Activated CD4-positive, alpha-beta T cell treated with anti-CD3 and anti-CD28 coated beads, Interleukin-2, Interleukin-4, amounts not matched to agents 100 ng/mL and 50 ng/mL, durations not matched to agents 16 hours and 8 hours (primary cell): ENCODE results near the gene SSX4B.
"Not testable (repeated sequence)": the region's sequence is repeated elsewhere in the genome, so short reads cannot be mapped to it uniquely, and the experiment has no call there.

Experiments
- DNase-seq: peaks from one replicate; pipeline ENCODE4 v3.0.0-alpha.2; 2020; ENCODE audit warnings: low spot score

Gene SSX4B, protein sequence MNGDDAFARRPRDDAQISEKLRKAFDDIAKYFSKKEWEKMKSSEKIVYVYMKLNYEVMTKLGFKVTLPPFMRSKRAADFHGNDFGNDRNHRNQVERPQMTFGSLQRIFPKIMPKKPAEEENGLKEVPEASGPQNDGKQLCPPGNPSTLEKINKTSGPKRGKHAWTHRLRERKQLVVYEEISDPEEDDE

DNA sequence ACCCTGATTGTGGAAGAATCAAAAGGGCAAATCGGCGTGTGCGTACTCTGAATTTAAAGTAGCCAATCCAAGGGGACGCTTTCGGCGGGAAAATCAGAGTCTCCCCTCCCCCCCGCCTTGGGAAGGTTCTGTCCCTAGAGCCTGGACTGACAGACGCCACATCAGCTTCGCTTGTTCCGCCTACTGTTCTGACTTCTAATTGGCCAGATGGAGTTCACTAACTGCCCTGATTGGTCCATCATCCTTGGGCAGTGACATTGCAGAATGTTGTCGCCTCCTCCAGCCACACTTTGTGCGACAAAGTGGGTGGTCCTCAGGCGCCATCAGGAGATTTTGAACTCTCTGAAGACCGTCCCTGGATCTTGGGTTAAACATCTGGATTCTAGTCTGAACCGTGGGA, at the start of gene SSX4B:
SSX4B (minus strand) TSS at position 101 of the 400 bp plus-strand sequence. CDS start 588 bp downstream, outside the sequence.
- not testable (repeated sequence) for DNase-seq

DNA sequence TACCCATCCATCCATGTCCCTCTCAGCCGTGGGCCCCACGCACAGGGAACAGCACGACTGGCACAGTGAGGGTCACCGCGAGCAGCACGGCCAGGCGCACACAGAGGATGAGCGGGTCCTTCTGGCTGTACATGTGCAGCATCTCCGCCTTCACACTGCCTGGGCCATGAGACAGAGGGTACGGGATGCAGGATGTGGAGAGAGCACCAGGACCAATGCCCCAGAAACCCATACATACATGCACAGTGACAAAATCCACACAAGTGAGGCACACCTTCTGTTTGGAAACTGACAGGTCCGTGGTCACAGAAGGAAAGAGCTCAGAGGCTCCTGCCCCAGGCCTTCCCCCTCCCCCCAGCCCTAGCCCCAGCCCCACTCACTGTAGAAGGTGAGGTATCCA, 48.8 kb upstream of the SSX4B start:
- no peak for DNase-seq

DNA sequence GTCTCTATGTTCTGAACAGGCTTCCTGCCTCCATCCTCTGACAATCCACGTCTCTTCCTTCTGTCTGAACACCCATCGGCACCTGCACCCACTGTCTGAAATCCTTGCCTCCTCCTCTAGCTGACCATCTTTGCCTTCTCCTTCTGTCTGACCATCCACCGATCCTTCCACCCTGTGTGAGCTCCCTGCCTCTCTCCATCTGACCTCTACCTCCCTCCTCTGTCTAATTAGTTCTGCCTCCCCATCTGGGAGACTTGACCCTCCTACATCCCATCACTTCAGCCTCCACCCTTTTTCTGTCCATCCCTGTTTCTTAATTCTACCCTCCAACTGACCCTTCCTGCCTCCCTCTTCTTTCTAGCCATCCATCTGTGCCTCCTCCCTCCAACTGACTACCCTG, 48.3 kb upstream of the SSX4B start:
- no peak for DNase-seq

DNA sequence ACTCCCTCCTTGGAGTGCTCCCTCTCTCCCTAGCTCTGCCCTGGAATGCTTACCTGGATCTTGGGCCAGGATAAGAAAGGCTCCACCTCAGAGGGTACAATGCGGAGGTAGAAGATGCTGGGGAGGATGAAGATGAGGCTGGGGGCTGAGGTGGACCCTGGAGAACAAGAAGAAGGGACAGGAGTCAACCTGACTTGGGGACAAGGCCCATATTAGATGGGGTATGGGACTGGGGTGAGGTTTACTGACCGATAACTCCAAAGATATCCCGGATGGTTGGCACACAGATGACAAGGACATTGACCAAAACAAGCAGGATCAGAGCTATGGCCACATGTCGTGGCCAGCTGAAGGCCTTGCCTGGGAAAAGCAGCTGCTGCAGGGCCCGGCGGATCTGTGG, 47.7 kb upstream of the SSX4B start:
- DNase-seq: no peak

DNA sequence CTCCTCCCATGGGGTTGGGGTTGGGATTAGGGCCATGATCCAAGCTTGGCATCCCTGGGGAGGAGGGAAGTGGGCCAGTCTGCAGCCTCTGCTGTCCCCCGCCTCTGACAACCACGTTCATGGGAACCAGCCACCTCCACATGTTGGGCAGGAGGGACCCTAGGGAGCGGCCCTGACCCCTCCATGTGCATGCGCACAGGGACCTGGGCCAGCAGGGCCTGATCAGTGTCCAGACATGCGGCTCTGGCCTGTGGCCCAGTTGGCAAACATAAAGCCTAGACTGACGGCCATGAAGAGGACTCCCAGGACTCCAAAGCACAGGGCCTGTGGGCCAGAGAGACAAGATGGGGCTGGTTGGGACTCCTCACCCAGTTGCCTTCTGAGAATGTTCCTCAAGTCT, 47.0 kb upstream of the SSX4B start:
- no peak for DNase-seq

DNA sequence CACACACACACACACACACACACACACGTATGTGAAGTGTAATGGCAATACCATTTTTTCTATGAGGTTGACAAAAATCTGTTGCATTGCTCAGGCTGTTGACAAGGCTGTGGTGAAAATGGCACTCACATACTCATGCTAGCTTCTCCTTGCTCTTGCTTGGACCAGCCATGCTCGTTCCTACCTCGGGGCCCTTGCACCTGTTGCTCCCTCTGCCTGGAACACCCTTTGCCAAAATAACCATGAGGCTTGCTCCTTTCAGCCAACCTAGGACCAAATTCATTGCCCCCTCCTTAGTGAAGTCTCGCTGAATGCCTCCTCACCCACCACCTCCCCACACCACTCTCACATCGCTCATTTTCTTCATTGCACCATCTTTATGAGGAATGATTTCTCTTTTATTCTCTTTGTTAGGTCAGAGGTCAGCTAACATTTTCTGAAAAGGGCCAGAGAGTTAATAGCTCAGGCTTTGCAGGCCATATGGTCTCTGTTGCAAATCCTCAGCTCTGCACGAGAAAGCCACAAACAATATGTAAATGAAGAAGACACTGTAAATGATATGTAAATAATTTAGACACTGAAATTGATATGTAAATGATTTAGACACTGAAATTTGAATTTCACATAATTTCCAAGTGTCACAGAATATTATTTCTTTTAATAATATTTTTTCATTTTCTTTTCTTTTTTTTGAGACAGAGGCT, 45.0 kb upstream of the SSX4B start:
- DNase-seq: no peak

DNA sequence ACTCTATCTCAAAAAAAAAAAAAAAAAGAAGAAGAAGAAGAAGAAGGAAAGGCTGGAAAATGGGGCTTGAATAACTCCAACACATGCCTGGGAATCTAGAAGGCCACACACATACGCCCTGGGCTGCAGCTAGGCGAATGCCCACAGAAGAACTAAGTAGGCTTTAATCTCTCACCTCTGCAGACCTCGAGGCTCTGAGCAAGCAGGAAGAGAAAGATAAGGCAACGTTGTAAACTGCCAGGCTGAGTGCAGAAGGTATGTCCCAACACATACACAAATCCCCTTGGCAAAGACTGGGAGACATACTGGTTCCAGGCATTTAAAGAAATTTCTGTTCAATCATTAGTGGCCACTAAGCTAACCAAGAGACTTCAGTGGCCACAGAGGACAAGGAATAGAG, 39.9 kb upstream of the SSX4B start:
- no peak for DNase-seq

DNA sequence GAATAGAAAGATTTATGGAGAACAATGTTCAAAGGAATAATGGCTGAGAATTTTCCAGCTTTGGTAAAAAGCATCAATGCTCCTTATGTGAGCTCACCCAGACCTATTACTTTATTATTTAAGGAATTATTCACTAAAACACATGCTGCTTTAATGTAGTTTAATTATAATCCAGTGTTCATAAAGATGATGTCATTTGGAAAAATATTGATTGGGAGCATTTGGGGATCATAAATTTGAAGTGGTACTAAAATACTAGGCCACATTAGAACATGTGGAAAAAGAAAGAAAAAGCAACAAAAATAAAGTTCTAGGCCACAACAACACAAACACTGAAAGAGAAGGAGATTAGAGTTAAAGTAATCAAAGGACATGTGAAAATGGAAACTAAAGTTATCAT, 38.3 kb upstream of the SSX4B start:
- no peak for DNase-seq

DNA sequence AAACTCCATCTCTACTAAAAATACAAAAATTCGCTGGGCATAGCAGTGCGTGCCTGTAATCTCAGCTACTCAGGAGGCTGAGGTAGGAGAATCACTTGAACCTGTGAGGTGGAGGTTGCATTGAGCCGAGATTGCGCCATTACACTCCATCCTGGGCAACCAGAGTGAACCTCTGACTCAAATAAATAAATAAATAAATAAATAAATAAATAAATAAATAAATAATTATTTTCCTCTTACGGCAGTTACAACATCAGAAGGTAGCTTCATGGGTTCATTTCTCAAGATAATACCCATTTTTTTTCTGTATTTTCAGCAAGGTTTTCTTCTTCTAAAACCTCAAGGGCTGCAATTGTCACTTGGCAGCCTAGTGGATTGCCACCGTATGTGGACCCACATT, 35.4 kb upstream of the SSX4B start:
- not testable (repeated sequence) for DNase-seq

DNA sequence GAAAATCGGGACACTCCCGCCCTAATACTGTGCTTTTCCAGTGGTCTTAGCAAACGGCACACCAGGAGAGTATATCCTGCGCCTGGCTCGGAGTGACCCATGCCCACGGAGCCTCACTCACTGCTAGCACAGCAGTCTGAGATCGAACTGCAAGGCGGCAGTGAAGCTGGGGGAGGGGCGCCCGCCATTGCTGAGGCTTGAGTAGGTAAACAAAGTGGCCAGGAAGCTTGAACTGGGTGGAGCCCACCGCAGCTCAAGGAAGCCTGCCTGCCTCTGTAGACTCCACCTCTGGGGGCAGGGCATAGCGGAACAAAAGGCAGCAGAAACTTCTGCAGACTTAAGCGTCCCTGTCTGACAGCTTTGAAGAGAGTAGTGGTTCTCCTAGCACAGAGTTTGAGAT, 22.0 kb upstream of the SSX4B start:
- not testable (repeated sequence) for DNase-seq

DNA sequence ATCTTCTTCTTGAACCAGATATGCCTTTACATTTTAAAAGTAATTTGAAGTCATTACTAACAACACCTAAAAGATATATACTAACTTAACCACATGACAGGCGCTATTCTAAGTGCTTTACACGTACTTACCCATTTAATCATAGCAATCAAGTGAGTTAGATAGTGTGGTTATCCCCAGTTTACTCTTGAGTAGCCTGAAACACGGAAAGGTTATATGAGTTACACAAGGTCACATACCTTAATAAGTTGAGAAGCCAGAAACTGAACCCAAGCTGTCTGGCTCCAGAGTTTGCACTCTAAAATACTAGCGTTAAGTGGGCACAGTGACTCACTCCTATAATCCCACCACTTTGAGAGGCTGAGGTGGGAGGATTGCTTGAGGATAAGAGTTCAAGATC, 18.4 kb upstream of the SSX4B start:
- not testable (repeated sequence) for DNase-seq

DNA sequence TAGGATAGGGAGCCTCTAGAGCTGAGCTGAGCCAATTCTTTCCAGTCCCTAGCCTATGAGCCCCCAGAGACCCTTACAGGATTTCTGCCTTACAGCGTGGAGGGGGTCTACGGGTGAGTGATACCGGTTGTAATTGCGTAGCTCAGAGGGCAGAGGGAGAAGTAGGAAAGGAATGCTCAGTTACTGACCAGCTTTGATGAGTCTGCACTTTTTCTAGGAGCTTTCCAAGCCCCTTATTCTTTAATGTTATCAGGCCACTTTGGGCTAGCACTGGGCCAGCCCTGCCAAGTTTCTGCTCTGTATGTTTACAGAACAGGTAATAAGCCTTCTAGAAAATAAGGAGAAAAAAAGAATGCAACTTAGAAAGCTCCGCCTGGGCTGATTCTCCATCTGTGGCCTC, 17.8 kb upstream of the SSX4B start:
- DNase-seq: not testable (repeated sequence)

DNA sequence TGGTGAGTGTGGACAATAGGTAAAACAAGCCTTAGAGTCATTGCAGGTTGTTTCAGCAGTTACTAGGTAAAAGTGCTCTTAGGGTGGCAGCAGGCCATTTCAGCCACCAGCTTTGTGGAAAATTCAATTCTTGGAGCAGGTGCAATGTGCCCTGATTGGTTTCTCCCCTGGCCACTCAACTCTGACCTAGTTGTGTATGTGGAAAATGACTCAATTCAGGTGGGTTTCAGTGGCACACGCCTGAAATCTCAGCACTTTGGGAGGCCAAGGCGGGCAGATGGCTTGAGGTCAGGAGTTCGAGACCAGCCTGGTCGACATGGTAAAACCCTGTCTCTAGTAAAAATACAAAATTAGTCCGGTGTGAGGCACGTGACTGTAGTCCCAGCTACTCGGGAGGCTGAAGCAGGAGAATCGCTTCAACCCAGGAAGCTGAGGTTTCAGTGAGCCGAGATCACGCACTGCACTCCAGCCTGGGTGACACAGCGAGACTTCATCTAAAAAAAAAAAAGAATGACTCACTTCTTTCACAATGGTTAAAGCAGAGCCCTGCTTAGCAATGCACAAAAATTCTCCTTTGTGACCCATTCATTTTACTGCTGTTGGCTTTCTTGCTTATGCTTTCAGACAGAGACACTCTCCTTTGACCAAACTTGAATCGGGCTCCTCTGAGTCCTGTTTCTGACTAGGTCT, 15.4 kb upstream of the SSX4B start:
- DNase-seq: not testable (repeated sequence)

DNA sequence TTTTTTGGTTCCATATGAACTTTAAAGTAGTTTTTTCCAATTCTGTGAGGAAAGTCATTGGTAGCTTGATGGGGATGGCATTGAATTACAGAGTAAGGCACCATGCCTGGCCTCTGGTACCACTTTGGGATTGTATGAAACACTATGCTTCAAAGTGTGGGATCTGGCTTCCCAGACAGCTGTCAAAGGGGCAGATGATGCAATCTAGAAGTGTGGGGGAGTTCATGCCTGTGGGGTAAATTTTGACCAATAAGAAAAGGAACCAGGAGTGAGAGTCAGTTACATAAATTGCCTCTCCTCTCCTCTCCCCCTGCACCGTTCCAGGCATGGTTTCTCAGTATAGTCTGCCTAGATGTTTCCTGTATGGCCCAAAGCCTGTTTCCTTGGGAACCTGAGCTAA, 13.9 kb downstream of the SSX4B start:
- DNase-seq: not testable (repeated sequence)

DNA sequence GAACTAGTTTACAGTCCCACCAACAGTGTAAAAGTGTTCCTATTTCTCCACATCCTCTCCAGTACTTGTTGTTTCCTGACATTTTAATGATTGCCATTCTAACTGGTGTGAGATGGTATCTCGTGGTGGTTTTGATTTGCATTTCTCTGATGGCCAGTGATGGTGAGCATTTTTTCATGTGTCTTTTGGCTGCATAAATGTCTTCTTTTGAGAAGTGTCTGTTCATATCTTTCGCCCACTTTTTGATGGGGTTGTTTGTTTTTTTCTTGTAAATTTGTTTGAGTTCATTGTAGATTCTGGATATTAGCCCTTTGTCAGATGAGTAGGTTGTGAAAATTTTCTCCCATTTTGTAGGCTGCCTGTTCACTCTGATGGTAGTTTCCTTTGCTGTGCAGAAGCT, 14.8 kb downstream of the SSX4B start:
- not testable (repeated sequence) for DNase-seq

DNA sequence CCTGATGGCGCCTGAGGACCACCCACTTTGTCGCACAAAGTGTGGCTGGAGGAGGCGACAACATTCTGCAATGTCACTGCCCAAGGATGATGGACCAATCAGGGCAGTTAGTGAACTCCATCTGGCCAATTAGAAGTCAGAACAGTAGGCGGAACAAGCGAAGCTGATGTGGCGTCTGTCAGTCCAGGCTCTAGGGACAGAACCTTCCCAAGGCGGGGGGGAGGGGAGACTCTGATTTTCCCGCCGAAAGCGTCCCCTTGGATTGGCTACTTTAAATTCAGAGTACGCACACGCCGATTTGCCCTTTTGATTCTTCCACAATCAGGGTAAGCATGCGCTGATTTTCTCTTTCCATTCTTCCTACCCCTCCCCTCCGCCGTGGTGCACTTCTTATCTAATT, 28.5 kb downstream of the SSX4B start, which contains the start of gene SSX4:
SSX4 (plus strand) TSS at position 301 of the 400 bp plus-strand sequence. CDS start 515 bp downstream, outside the sequence.
- DNase-seq: not testable (repeated sequence)

DNA sequence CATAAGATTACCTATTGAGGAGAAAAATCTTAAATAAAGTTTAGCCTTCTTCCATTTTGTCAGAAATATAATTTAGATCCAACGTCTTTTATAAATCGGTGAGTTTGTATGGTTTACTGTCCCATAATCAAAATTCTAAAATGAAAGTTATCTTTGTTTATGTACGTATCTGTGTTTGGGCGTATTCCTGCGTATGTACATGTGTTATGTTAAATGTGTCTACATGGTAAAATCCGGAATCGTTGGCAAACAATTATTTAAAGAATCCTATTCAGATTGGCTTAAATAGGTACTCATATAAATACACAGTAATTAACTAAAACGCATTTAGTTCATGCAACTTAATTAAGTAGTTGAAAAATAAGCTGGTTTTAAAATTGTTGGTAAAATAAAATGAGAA, 41.4 kb downstream of the SSX4B start:
- DNase-seq: not testable (repeated sequence)

DNA sequence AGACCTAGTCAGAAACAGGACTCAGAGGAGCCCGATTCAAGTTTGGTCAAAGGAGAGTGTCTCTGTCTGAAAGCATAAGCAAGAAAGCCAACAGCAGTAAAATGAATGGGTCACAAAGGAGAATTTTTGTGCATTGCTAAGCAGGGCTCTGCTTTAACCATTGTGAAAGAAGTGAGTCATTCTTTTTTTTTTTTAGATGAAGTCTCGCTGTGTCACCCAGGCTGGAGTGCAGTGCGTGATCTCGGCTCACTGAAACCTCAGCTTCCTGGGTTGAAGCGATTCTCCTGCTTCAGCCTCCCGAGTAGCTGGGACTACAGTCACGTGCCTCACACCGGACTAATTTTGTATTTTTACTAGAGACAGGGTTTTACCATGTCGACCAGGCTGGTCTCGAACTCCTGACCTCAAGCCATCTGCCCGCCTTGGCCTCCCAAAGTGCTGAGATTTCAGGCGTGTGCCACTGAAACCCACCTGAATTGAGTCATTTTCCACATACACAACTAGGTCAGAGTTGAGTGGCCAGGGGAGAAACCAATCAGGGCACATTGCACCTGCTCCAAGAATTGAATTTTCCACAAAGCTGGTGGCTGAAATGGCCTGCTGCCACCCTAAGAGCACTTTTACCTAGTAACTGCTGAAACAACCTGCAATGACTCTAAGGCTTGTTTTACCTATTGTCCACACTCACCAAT, 43.9 kb downstream of the SSX4B start:
- not testable (repeated sequence) for DNase-seq

DNA sequence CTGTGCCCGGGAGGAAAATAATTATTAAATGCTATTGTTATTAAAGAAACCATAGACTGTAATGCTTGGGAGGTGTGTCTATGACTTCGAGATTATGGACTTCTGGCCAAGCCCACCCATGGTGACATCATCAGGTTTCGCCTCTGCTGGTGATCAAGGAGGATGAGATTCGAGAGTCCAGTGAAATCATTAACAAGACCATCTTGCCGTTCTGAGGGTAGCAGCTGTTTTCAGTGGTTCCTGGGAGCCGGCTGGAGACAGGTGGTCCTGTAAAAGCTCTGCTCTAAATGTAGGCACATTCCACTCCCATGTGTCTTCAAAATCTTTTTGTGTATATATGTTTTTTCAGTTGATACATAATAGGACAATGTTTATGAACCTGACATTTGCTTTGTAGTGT, 52.5 kb downstream of the SSX4B start:
- DNase-seq: not testable (repeated sequence)

DNA sequence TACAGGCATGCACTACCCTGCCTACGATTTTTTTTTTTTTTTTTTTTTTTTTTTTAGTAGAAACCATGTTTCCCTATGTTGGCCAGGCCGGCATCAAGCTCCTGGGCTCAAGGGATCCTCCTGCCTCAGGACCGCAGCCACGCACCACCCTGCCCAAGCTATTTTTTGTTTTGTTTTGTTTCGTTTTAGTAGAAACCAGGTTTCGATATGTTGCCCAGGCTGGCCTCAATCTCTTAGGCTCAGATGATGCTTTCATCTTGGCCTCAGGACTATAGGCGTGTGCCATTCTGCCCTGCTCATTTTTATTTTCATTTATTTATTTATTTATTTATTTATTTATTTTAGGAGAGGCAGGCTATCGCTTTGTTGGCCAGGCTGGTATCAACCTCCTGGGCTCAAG, 54.1 kb downstream of the SSX4B start:
- no peak for DNase-seq

DNA sequence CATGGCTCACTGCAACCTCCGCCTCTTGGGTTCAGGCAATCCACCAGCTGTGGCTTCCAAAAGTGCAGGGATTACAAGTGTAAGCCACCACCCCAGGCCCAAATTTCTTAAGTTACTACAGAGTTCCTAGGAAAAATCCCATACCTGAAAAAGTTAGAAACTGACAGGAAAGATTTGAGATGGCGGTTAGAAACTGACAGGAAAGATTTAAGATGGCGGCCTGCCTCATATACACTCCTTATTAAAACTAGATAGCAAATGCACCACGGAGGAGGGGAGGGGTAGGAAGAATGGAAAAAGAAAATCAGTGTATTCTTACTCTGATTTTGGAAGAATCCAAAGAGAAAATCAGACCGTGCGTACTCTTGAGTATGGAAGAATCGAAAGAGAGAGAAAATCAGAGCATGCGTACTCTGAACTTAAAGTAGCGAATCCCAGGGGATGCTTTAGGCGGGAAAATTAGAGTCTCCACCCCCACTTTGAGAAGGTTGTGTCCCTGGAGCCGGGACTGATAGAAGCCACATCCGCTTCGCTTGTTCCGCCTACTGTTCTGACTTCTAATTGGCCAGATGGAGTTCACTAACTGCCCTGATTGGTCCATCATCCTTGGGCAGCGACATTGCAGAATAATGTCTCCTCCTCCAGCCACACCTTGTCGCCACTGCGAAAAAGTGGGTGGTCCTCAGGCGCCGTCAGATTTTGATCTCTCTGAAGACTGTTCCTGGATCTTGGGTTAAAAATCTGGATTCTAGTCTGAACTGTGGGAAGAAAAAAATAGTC, 55.3 kb downstream of the SSX4B start, which contains the start of gene SSX3:
SSX3 (minus strand) TSS at position 389 of the 780 bp plus-strand sequence. CDS start 1,454 bp downstream, outside the sequence.
- DNase-seq: not testable (repeated sequence)
